ENCODE data around the gene WNT7A.

- TF ChIP-seq CTCF (IDR thresholded peaks at IDR 0.05; ENCODE audit: low read length) (no peak), EZH2 (IDR thresholded peaks at IDR 0.05; ENCODE audit: borderline replicate concordance, low read length) (no peak)
These were observed 52.6 kb downstream of the WNT7A start for GRCh38 chr3:13827256-13827655.

Data from OCI-LY1 (cell line).